Lung microvascular endothelial cell (primary cell): Measurements from ENCODE around the gene DGUOK. TPM values are rescaled to one million over a fixed set of nuclear protein-coding genes. Genes with fewer than 3 reads are reported as not detected.
"Not testable (repeated sequence)": the region's sequence is repeated elsewhere in the genome, so short reads cannot be mapped to it uniquely, and the experiment has no call there.

Experiments
- DNase-seq, 2 donors: peaks; one replicate each; pipeline versions ENCODE4 v3.0.0 to v3.0.0-alpha.2; 2010; ENCODE audit warnings: low read depth in 2 of 2
- total RNA-seq: library from RNA; depleted of rRNA; stranded (reverse); fragments of >200 nt; gene quantifications from 2 replicates; pipeline ENCODE4 v1.2.1, GENCODE V29; 2014

The DGUOK gene
- total RNA-seq = 33.7 and 40.5 TPM in 2 replicates

DNA sequence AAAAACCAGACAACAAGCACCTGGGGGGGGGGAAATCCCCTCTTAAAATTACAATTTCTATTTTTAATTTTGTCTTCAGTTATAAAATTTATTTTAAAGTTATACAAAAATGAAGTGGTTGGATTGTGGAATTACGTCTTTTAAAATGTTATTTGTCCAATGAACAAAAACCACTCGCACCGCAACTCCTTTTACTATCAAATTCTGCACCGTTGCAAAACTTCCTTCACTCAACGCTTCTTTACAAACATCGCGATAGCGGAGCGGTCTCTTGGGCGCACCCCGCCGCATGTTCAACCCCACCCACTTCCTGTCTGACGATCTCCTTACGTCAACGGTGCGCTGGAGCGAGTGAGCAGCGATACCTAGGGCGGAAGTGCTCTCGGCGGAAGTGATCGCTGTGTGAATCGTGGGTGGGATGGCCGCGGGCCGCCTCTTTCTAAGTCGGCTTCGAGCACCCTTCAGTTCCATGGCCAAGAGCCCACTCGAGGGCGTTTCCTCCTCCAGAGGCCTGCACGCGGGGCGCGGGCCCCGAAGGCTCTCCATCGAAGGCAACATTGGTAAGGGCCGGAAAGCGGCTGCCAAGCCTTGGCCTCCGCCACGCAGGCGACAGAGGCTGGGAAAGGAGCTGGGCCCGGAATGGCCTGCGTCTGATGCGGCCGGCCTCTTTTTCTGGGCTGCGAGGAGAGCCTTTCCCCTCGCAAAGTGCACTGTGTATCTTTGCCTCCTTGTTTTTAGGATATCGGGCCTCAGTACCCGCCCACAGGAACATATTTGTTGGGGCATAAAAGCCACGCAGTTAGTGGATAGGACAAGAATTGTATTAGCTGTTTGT lies at the start of gene DGUOK:
DGUOK (plus strand) TSS at position 388 of the 835 bp plus-strand sequence; CDS start at position 419, 31 bp downstream.
- DNase-seq = peak; percentile 99 to 100

GRCh38 chr2:73877071-73877802 lies 49.4 kb upstream of the DGUOK start:
- no peak for DNase-seq

DNA sequence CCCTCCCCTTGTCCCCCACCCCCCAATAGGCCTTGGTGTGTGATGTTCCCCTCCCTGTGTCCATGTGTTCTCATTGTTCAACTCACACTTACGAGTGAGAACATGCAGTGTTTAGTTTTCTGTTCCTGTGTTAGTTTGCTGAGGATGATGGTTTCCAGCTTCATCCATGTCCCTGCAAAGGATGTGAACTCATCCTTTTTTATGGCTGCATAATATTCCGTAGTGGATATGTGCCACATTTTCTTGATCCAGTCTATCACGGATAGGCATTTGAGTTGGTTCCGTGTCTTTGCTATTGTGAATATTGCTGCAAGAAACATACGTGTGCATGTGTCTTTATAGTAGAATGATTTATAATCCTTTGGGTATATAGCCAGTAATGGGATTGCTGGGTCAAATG lies 48.7 kb upstream of the DGUOK start:
- DNase-seq = not testable (repeated sequence)

GRCh38 chr2:73885406-73885805 lies 41.3 kb upstream of the DGUOK start:
- no peak for DNase-seq

DNA sequence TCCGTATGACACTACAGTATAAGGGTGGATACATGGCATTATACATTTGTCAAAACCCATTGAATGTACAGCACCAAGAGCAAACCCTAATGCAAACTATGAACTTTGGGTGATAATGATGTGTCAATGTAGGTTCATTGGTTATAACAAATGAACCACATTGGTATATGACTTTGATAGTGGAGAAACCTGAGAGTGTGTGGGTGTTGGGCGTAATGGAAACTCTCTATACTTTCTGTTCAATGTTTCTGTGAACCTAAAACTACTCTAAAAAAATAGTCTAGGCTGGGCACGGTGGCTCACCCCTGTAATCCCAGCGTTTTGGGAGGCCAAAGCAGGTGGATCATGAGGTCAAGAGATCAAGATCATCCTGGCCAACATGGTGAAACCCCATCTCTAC lies 40.3 kb upstream of the DGUOK start:
- DNase-seq = no peak

- not testable (repeated sequence) for DNase-seq
Observed at GRCh38 chr2:73887596-73888353, 38.9 kb upstream of the DGUOK start.

GRCh38 chr2:73888388-73888787 lies 38.3 kb upstream of the DGUOK start:
- no peak for DNase-seq

DNA sequence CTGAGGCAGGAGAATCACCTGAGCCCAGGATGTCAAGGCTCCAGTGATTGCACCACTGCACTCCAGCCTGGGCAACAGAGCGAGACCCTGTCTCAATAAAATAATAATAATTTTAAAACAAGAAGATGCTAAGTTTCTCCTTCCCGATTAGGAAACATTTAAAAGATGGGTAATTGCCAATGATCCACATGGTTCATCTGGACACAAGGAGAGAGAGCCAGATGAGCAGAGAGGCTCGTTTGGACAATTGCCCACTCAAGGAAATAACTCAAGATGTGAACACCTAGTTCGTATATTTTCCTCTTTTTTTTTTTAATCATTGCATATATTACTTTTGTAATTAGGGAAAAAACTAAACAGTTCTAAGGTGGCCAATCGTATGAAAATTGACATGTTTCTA lies 37.5 kb upstream of the DGUOK start:
- DNase-seq = no peak

GRCh38 chr2:73890301-73891092 lies 36.2 kb upstream of the DGUOK start:
- DNase-seq = no peak

GRCh38 chr2:73891276-73891901 lies 35.3 kb upstream of the DGUOK start:
- no peak for DNase-seq

DNA sequence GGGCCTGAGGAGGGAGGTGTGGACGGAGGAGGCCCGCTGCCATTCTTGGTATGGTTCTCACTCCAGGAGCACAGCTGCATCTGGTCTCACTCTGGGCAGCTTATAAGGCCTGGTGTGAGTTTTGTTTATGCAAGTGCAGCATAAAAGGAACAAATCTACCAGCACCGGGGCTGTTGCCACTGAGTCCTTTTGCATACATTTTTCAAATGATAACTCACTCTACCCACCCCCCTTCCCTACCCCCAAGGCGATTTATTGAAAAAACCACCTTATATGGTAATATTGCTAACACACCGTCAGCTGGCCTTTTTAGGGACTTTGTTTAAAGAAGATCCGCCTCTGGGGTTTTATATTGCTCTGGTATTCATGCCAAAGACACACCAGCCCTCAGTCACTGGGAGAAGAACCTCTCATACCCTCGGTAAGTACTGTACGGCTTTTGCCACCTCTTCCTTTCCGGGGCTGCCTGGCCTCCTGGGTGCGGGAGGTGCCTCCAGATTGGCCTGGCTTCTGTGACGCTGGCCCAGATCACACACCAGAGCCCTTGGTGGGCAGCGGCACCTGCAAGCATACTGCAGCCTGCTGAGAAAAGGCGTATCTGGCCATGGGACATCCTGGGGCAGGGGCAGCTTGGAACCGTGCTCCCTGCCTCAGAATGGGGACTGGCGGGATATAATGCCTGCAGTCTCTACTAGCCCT lies 33.9 kb upstream of the DGUOK start, which contains the start of gene ACTG2:
ACTG2 (plus strand) TSS at position 378 of the 699 bp plus-strand sequence. CDS start 8,304 bp downstream, outside the sequence.
- DNase-seq = no peak

DNA sequence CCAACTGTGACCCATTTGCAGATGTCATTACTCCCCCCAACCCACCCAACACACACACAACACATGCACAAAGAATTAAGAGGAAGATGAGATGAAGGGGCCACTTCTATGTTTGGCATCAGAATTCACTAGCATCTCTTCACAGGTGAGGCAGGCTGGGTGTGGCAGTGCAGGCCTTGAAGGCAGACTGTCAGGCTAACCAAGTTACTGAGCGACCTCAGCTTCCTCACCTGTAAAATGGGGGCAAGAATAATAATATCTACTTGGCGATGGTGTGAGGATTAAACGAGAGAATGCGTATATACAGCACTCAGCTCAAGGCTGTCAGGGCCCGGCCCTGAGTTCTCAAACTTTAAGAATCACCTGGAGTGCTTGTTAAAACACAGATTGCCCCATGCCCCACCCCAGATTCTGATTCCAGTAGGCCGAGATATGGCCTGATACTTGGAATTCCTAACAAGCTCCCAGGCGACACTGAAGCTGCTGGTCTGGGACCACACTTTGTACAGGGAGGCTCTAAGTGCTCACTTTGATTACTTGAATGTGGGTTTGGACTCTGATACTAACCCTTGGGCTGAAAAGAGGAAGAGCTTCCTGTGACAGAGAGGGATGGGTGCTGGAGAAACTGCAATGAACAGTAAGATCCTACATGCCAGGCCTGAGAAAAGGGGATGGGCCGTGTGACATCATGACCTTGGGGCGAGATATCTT lies 32.8 kb upstream of the DGUOK start:
- no peak for DNase-seq

DNA sequence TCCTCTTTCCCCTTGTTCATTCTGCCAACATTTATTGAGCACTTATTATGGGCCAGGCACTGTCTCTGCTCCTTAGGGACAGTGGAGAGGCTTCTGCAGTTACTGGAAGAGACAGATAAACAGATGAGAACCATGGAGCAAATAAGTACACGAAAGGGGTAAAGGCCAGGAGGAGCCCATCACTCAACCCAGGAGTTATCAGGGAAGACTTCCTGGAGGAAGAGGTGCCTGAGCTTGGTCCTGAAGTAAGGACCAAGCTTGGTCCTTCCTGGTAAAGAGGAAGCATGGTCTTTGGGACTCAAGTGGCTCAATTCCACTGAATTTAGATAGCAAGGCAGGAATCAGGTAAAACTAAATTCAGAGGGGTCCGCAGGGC lies 32.2 kb upstream of the DGUOK start:
- DNase-seq = no peak

DNA sequence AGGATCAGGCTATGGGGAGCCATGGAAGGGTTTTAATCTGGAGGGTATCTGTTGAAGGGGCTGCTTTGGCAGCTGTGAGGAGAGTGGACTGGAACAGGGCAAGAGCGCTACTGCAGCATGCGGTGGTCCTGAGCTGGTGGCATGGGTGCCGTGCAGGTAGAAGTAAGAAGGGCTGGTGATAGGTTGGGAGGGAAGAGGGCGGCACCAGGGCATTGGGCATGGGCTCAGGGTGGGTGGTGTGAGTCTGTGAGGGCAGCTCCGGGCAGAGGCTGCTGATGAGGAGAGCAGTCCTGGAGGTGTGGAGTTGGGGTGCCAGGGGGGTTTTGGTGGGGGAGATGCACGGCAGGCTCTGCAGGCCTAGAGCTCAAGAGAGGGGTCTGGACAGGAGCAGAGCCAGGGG lies 31.8 kb upstream of the DGUOK start:
- DNase-seq = no peak

DNA sequence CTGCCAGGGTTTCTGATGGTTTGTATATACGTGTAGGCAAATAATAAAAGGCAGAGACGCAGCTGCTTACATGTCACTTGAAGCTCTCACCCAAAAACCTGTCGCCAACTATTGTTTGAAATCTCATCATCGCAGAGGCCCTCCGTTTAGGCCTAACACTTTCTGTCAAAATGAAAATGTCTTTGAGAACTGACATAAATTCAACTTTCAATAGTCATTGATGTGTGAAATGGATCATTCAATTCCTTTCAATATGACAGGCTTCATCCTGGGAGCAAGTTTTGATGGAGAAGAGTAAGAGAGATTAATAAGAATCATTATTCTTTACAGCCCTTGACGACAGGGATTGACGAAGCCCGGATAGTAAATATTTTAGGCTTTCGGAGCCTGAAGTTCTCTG lies 31.2 kb upstream of the DGUOK start:
- DNase-seq = no peak

DNA sequence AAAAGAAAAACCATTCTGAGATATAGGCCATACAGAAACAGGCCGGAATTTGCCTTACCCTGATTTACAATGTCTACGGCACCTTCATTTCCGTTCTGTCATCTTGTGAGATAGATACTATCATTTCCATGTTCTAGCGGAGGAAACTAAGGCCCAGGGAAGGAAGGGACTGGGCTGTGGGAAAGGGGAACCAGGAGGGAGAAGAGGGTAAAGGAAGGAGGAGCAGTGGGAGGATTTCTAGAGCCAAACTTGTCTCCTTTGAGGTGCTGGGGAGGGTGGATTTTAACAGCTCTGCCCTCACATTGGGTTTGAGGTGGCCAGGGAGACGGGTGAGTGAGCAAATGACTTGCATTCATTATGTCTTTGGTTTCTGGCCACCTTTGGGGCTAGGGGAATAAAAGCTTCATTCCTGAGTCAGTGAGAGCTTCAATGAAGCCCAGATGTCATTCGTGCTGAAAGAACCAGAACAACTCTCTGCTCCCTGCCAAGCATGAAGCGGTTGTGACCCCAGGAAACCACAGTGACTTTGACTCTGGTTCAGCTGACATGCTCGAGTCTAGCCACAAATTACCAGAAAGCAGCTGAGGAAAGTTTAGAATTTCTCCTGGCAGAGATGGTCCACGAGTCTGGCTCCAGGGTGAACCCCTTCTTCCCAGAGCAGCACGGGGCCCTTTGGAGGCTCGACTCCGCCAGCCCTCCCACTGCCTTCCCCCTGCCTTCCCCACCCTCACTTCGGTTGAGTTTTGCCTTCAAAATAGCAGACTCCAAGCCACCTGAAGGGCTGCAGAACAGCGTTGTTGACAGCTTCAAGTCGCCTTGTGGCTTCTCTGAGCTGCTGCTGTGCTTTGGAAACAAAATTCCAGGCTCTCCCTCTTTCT lies 30.1 kb upstream of the DGUOK start:
- DNase-seq = peak in 1 of 2 donors; percentile 44

DNA sequence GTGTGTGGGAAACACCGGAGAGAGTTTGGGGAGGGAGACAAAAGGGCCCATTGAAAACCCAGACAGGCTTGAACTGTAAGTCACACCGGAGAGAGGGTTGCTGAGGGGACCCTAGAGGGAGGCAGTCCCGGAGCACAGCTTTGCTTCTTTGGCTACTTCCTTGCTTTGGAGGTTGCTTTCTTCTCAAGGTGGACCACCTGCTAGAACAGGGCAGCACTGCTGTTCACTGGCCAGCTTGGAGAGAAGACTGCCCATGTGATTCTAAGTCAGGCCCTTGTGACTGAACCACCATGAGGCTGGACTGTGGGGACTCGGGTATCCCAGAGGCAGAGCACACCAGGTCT lies 29.5 kb upstream of the DGUOK start:
- no peak for DNase-seq

- no peak for DNase-seq
Observed at GRCh38 chr2:73897934-73898333, 28.7 kb upstream of the DGUOK start.
